Activated T-cell treated with anti-CD3 and anti-CD28 coated beads, Interleukin-2, amount 50 U/mL, for 24 hours (primary cell): ENCODE measurements around the gene LRIT1.

Experiments used
- DNase-seq: peaks from one replicate; pipeline ENCODE4 v3.0.0-alpha.2; 2020
- H3K27ac Mint-ChIP-seq: 2 replicates; pipeline ENCODE4 v1.8.0; 2020; ENCODE audit warnings: mild to moderate bottlenecking, mixed read lengths
- H3K27me3 Mint-ChIP-seq: 2 replicates; pipeline ENCODE4 v1.8.0; 2020; ENCODE audit warnings: mixed read lengths
- H3K36me3 Mint-ChIP-seq: 2 replicates; pipeline ENCODE4 v1.8.0; 2020; ENCODE audit warnings: low read depth, mixed read lengths
- H3K4me1 Mint-ChIP-seq: 2 replicates; pipeline ENCODE4 v1.8.0; 2020; ENCODE audit warnings: low read depth, mixed read lengths
- H3K4me3 Mint-ChIP-seq: 2 replicates; pipeline ENCODE4 v1.8.0; 2020; ENCODE audit warnings: mild to moderate bottlenecking, moderate library complexity, mixed read lengths
- H3K9me3 Mint-ChIP-seq: 2 replicates; pipeline ENCODE4 v1.8.0; 2020; ENCODE audit warnings: mixed read lengths

LRIT1 gene

GRCh38 chr10:84196941-84197340, 44.4 kb downstream of the LRIT1 start:
- H3K27me3 Mint-ChIP-seq, result peaks cover 36% of the 10 kb centered on the region
- H3K36me3 Mint-ChIP-seq, result no peaks in the 10 kb centered on the region
- no peak overlapping the region for H3K4me3 Mint-ChIP-seq

GRCh38 chr10:84196083-84196482, 45.3 kb downstream of the LRIT1 start:
- H3K4me3 Mint-ChIP-seq, result no peak overlapping the region
- no peak for DNase-seq
- peaks cover 9% of the 10 kb centered on the region for H3K4me1 Mint-ChIP-seq
- H3K36me3 Mint-ChIP-seq, result no peaks in the 10 kb centered on the region
- H3K9me3 Mint-ChIP-seq, result no peaks in the 10 kb centered on the region
- peaks cover 36% of the 10 kb centered on the region for H3K27me3 Mint-ChIP-seq
- no peak overlapping the region for H3K27ac Mint-ChIP-seq

More at GRCh38 chr10:84196941-84197340, 44.4 kb downstream of the LRIT1 start:
- H3K9me3 Mint-ChIP-seq, result no peaks in the 10 kb centered on the region
- H3K27ac Mint-ChIP-seq, result no peak overlapping the region
- no peak for DNase-seq
- H3K4me1 Mint-ChIP-seq, result peaks cover 4% of the 10 kb centered on the region

GRCh38 chr10:84195044-84195830, 46.1 kb downstream of the LRIT1 start:
- no peak overlapping the region for H3K27ac Mint-ChIP-seq

GRCh38 chr10:84194424-84195043, 46.8 kb downstream of the LRIT1 start, which contains the start of gene CDHR1:
Gene CDHR1, plus strand, starts transcription at chr10:84194537. Its CDS starts 224 bp downstream, at chr10:84194761.
- Mint-ChIP-seq H3K4me1 (peaks cover 18% of the 10 kb centered on the region), H3K4me3 (peak within 1 kb of the TSS; percentile 53), H3K27me3 (peaks cover 36% of the 10 kb centered on the region), H3K9me3 (no peaks in the 10 kb centered on the region), H3K27ac (no peak within 1 kb of the TSS), H3K36me3 (no peaks in the 10 kb centered on the region)
- DNase-seq, result peak; percentile 69

More at GRCh38 chr10:84195044-84195830, 46.1 kb downstream of the LRIT1 start:
- Mint-ChIP-seq H3K9me3 (no peaks in the 10 kb centered on the region), H3K4me1 (peaks cover 18% of the 10 kb centered on the region), H3K36me3 (no peaks in the 10 kb centered on the region), H3K4me3 (peak overlapping the region; percentile 53), H3K27me3 (peaks cover 36% of the 10 kb centered on the region)
- no peak for DNase-seq

GRCh38 chr10:84193846-84194423, 47.4 kb downstream of the LRIT1 start:
- no peak for DNase-seq
- Mint-ChIP-seq H3K9me3 (no peaks in the 10 kb centered on the region), H3K27ac (no peak overlapping the region), H3K36me3 (no peaks in the 10 kb centered on the region), H3K4me3 (peak overlapping the region; percentile 53), H3K4me1 (peaks cover 18% of the 10 kb centered on the region), H3K27me3 (peaks cover 36% of the 10 kb centered on the region)

GRCh38 chr10:84193327-84193726, 48.0 kb downstream of the LRIT1 start:
- H3K4me3 Mint-ChIP-seq, result no peak overlapping the region
- DNase-seq, result no peak
- H3K36me3 Mint-ChIP-seq, result no peaks in the 10 kb centered on the region
- peaks cover 18% of the 10 kb centered on the region for H3K4me1 Mint-ChIP-seq
- H3K27ac Mint-ChIP-seq, result no peak overlapping the region
- H3K27me3 Mint-ChIP-seq, result peaks cover 36% of the 10 kb centered on the region
- H3K9me3 Mint-ChIP-seq, result no peaks in the 10 kb centered on the region

- Mint-ChIP-seq H3K27me3 (peaks cover 24% of the 10 kb centered on the region), H3K9me3 (no peaks in the 10 kb centered on the region), H3K27ac (no peak overlapping the region), H3K4me3 (no peak overlapping the region), H3K36me3 (no peaks in the 10 kb centered on the region), H3K4me1 (peaks cover 18% of the 10 kb centered on the region)
- no peak for DNase-seq
These were observed 50.2 kb downstream of the LRIT1 start for GRCh38 chr10:84191106-84191505.

GRCh38 chr10:84190621-84191020, 50.7 kb downstream of the LRIT1 start:
- Mint-ChIP-seq H3K4me3 (no peak overlapping the region), H3K27me3 (peaks cover 20% of the 10 kb centered on the region), H3K27ac (no peak overlapping the region), H3K9me3 (no peaks in the 10 kb centered on the region), H3K36me3 (no peaks in the 10 kb centered on the region), H3K4me1 (peaks cover 18% of the 10 kb centered on the region)
- no peak for DNase-seq

- Mint-ChIP-seq H3K36me3 (no peaks in the 10 kb centered on the region), H3K27ac (no peak overlapping the region), H3K4me3 (no peak overlapping the region), H3K9me3 (no peaks in the 10 kb centered on the region), H3K27me3 (peaks cover 12% of the 10 kb centered on the region), H3K4me1 (peaks cover 14% of the 10 kb centered on the region)
- DNase-seq, result no peak
These were observed 52.5 kb downstream of the LRIT1 start for GRCh38 chr10:84188815-84189214.

- H3K4me1 Mint-ChIP-seq, result peaks cover 4% of the 10 kb centered on the region
- no peaks in the 10 kb centered on the region for H3K9me3 Mint-ChIP-seq
- no peak overlapping the region for H3K27ac Mint-ChIP-seq
- H3K4me3 Mint-ChIP-seq, result no peak overlapping the region
- no peaks in the 10 kb centered on the region for H3K27me3 Mint-ChIP-seq
- no peak for DNase-seq
- no peaks in the 10 kb centered on the region for H3K36me3 Mint-ChIP-seq
These were observed 55.7 kb downstream of the LRIT1 start for GRCh38 chr10:84185526-84186175.

GRCh38 chr10:84184517-84184916, 56.8 kb downstream of the LRIT1 start:
- Mint-ChIP-seq H3K4me1 (no peaks in the 10 kb centered on the region), H3K4me3 (no peak overlapping the region), H3K27me3 (no peaks in the 10 kb centered on the region), H3K27ac (no peak overlapping the region), H3K36me3 (no peaks in the 10 kb centered on the region), H3K9me3 (no peaks in the 10 kb centered on the region)
- no peak for DNase-seq

GRCh38 chr10:84181631-84182030, 59.7 kb downstream of the LRIT1 start:
- no peak overlapping the region for H3K27ac Mint-ChIP-seq
- DNase-seq, result no peak
- no peaks in the 10 kb centered on the region for H3K4me1 Mint-ChIP-seq

More at GRCh38 chr10:84181631-84182030, 59.7 kb downstream of the LRIT1 start:
- H3K4me3 Mint-ChIP-seq, result no peak overlapping the region
- no peaks in the 10 kb centered on the region for H3K36me3 Mint-ChIP-seq
- no peaks in the 10 kb centered on the region for H3K9me3 Mint-ChIP-seq
- no peaks in the 10 kb centered on the region for H3K27me3 Mint-ChIP-seq
